Measurements from ENCODE around the gene OR1A2. TPM values are rescaled to one million over a fixed set of nuclear protein-coding genes. Genes with fewer than 3 reads are reported as not detected.
"Not testable (repeated sequence)": the region's sequence is repeated elsewhere in the genome, so short reads cannot be mapped to it uniquely, and the experiment has no call there.

OR1A2 gene
- total RNA-seq, 4 donors from 2014 or later = not detected

GRCh38 chr17:3208484-3208883, 11.2 kb downstream of the OR1A2 start:
- Histone ChIP-seq H3K4me1 (no peaks in the 10 kb centered on the region), H3K36me3 (no peaks in the 10 kb centered on the region), H3K4me3 (no peak overlapping the region), H3K27me3 (no peaks in the 10 kb centered on the region), H3K9me3 (no peaks in the 10 kb centered on the region), H3K27ac (no peak overlapping the region)
- TF ChIP-seq POLR2A (IDR thresholded peaks at IDR 0.05) = no peak
- TF ChIP-seq EP300 (IDR thresholded peaks at IDR 0.05) = no peak
- TF ChIP-seq CTCF (IDR thresholded peaks at IDR 0.05) = no peak
- DNase-seq (ENCODE audit: low spot score in 2 of 2) = no peak
- 82 to 90% methylated on average over 6 of the region's 6 CpGs for WGBS, 2 donors

GRCh38 chr17:3213001-3213400, 15.7 kb downstream of the OR1A2 start:
- Histone ChIP-seq H3K27ac (no peak overlapping the region), H3K4me3 (no peak overlapping the region), H3K9me3 (no peaks in the 10 kb centered on the region), H3K4me1 (no peaks in the 10 kb centered on the region), H3K36me3 (no peaks in the 10 kb centered on the region), H3K27me3 (no peaks in the 10 kb centered on the region)
- 70% methylated on average over 3 of the region's 3 CpGs for WGBS, 2 donors
- no peak for DNase-seq (ENCODE audit: low spot score in 2 of 2)
- TF ChIP-seq EP300 (IDR thresholded peaks at IDR 0.05) (no peak), POLR2A (IDR thresholded peaks at IDR 0.05) (no peak), CTCF (IDR thresholded peaks at IDR 0.05) (no peak)

- WGBS, 2 donors = 60 to 63% methylated on average over 6 of the region's 6 CpGs
- Histone ChIP-seq H3K36me3 (no peaks in the 10 kb centered on the region), H3K4me1 (no peaks in the 10 kb centered on the region), H3K9me3 (peaks cover 0 to 3% (median 0%) of the 10 kb centered on the region in 4 donors), H3K27me3 (no peaks in the 10 kb centered on the region), H3K27ac (no peak overlapping the region), H3K4me3 (no peak overlapping the region)
- TF ChIP-seq CTCF (IDR thresholded peaks at IDR 0.05) (no peak), EP300 (IDR thresholded peaks at IDR 0.05) (no peak), POLR2A (IDR thresholded peaks at IDR 0.05) (no peak)
- no peak for DNase-seq (ENCODE audit: low spot score in 2 of 2)
These were observed 16.3 kb downstream of the OR1A2 start for GRCh38 chr17:3213587-3213986.

- not testable (repeated sequence) for H3K4me3 ChIP-seq; H3K27me3 ChIP-seq; H3K9me3 ChIP-seq; H3K27ac ChIP-seq; H3K36me3 ChIP-seq; DNase-seq (ENCODE audit: low spot score in 2 of 2); H3K4me1 ChIP-seq
- 69 to 74% methylated on average over 3 of the region's 3 CpGs for WGBS, 2 donors
These were observed 22.7 kb downstream of the OR1A2 start for GRCh38 chr17:3219978-3220377.

- Histone ChIP-seq H3K4me1 (no peaks in the 10 kb centered on the region), H3K27ac (no peak overlapping the region), H3K4me3 (no peak overlapping the region), H3K36me3 (no peaks in the 10 kb centered on the region), H3K27me3 (no peaks in the 10 kb centered on the region), H3K9me3 (peaks cover 0 to 4% (median 0%) of the 10 kb centered on the region in 4 donors)
- DNase-seq (ENCODE audit: low spot score in 2 of 2) = no peak
- 83 to 95% methylated on average over 2 of the region's 2 CpGs for WGBS, 2 donors
- no peak for TF ChIP-seq POLR2A (IDR thresholded peaks at IDR 0.05)
- no peak for TF ChIP-seq EP300 (IDR thresholded peaks at IDR 0.05)
- no peak for TF ChIP-seq CTCF (IDR thresholded peaks at IDR 0.05)
These were observed 24.5 kb downstream of the OR1A2 start for GRCh38 chr17:3221850-3222249.

- H3K27me3 ChIP-seq = no peaks in the 10 kb centered on the region
- H3K4me3 ChIP-seq = no peak overlapping the region
- no peak for DNase-seq (ENCODE audit: low spot score in 2 of 2)
- no peaks in the 10 kb centered on the region for H3K36me3 ChIP-seq
- 64 to 75% methylated on average over 2 of the region's 2 CpGs for WGBS, 2 donors
- no peak overlapping the region for H3K27ac ChIP-seq
- H3K4me1 ChIP-seq = no peaks in the 10 kb centered on the region
- H3K9me3 ChIP-seq = peaks cover 0 to 4% (median 0%) of the 10 kb centered on the region in 4 donors
- TF ChIP-seq EP300 (IDR thresholded peaks at IDR 0.05) = no peak
- TF ChIP-seq CTCF (IDR thresholded peaks at IDR 0.05) = no peak
- no peak for TF ChIP-seq POLR2A (IDR thresholded peaks at IDR 0.05)
These were observed 25.2 kb downstream of the OR1A2 start for GRCh38 chr17:3222505-3222904.

- H3K36me3 ChIP-seq; H3K4me1 ChIP-seq; H3K4me3 ChIP-seq; H3K9me3 ChIP-seq; DNase-seq (ENCODE audit: low spot score in 2 of 2); H3K27me3 ChIP-seq; H3K27ac ChIP-seq: not testable (repeated sequence)
These were observed 27.5 kb downstream of the OR1A2 start for GRCh38 chr17:3224721-3225352.

- not testable (repeated sequence) for H3K27me3 ChIP-seq; DNase-seq (ENCODE audit: low spot score in 2 of 2); H3K9me3 ChIP-seq; H3K27ac ChIP-seq; H3K4me3 ChIP-seq; H3K36me3 ChIP-seq; H3K4me1 ChIP-seq
- 82 to 85% methylated on average over 8 of the region's 8 CpGs for WGBS, 2 donors
These were observed 35.0 kb downstream of the OR1A2 start for GRCh38 chr17:3232300-3232699.

Data from tibial nerve (tissue), 4 donors.